Measurements from ENCODE around the gene TRIM63.

Gene TRIM63

GRCh38 chr1:26084844-26085243, 17.4 kb upstream of the TRIM63 start:
- no peak for DNase-seq (ENCODE audit: low read depth, low spot score)

- DNase-seq (ENCODE audit: low read depth, low spot score) = no peak
Measured at GRCh38 chr1:26084091-26084561, 16.7 kb upstream of the TRIM63 start.

GRCh38 chr1:26083208-26083607, 15.8 kb upstream of the TRIM63 start:
- no peak for DNase-seq (ENCODE audit: low read depth, low spot score)

GRCh38 chr1:26082020-26082350, 14.6 kb upstream of the TRIM63 start:
- DNase-seq (ENCODE audit: low read depth, low spot score) = no peak

GRCh38 chr1:26081267-26082019, 14.0 kb upstream of the TRIM63 start:
- no peak for DNase-seq (ENCODE audit: low read depth, low spot score)

GRCh38 chr1:26079960-26080814, 12.8 kb upstream of the TRIM63 start:
- no peak for DNase-seq (ENCODE audit: low read depth, low spot score)

GRCh38 chr1:26079178-26079563, 11.7 kb upstream of the TRIM63 start:
- no peak for DNase-seq (ENCODE audit: low read depth, low spot score)

GRCh38 chr1:26078286-26079177, 11.1 kb upstream of the TRIM63 start:
- DNase-seq (ENCODE audit: low read depth, low spot score) = no peak

- no peak for DNase-seq (ENCODE audit: low read depth, low spot score)
Measured at GRCh38 chr1:26077524-26077923, 10.1 kb upstream of the TRIM63 start.

GRCh38 chr1:26075421-26076144, 8.2 kb upstream of the TRIM63 start:
- no peak for DNase-seq (ENCODE audit: low read depth, low spot score)

GRCh38 chr1:26072305-26072704, 4.9 kb upstream of the TRIM63 start:
- no peak for DNase-seq (ENCODE audit: low read depth, low spot score)

- no peak for DNase-seq (ENCODE audit: low read depth, low spot score)
Measured at GRCh38 chr1:26070963-26071342, 3.5 kb upstream of the TRIM63 start.

GRCh38 chr1:26070296-26070962, 3.0 kb upstream of the TRIM63 start:
- DNase-seq (ENCODE audit: low read depth, low spot score) = no peak

- DNase-seq (ENCODE audit: low read depth, low spot score) = no peak
Measured at GRCh38 chr1:26069941-26070295, 2.5 kb upstream of the TRIM63 start.

GRCh38 chr1:26066857-26067256, 573 bp downstream of the TRIM63 start:
- DNase-seq (ENCODE audit: low read depth, low spot score) = no peak

- no peak for DNase-seq (ENCODE audit: low read depth, low spot score)
Measured at GRCh38 chr1:26066160-26066559, 1.3 kb downstream of the TRIM63 start.

GRCh38 chr1:26064553-26064952, 2.9 kb downstream of the TRIM63 start:
- no peak for DNase-seq (ENCODE audit: low read depth, low spot score)

GRCh38 chr1:26060832-26061574, 6.4 kb downstream of the TRIM63 start:
- no peak for DNase-seq (ENCODE audit: low read depth, low spot score)

- DNase-seq (ENCODE audit: low read depth, low spot score) = no peak
Measured at GRCh38 chr1:26059906-26060305, 7.5 kb downstream of the TRIM63 start.

- no peak for DNase-seq (ENCODE audit: low read depth, low spot score)
Measured at GRCh38 chr1:26058052-26058595, 9.3 kb downstream of the TRIM63 start.

All from brain pericyte (primary cell).